Breast epithelium (tissue), 3 donors: ENCODE data around the gene PHLPP2.

ENCODE experiments used
- CTCF ChIP-seq, 3 donors: fragments of 450-650 bp; IDR thresholded peaks; one replicate each; pipeline ENCODE4 v1.5.1; 2016 to 2017; ENCODE audit warnings: antibody characterized with exemption in 3 of 3, mild to moderate bottlenecking in 3 of 3, moderate library complexity in 3 of 3
- POLR2A ChIP-seq: fragments of 450-650 bp; IDR thresholded peaks from one replicate; pipeline ENCODE4 v1.6.1; 2016; ENCODE audit warnings: antibody characterized with exemption, mild to moderate bottlenecking, moderate library complexity
- POLR2AphosphoS5 ChIP-seq, 3 donors: sonication (generic); formaldehyde crosslinking; IDR thresholded peaks; one replicate each; pipeline ENCODE4 v1.6.1; 2017; ENCODE audit warnings: antibody characterized with exemption in 3 of 3

GRCh38 chr16:71629278-71630016, 95.1 kb downstream of the PHLPP2 start:
- TF ChIP-seq CTCF (IDR thresholded peaks at IDR 0.05) (no peak), POLR2AphosphoS5 (IDR thresholded peaks at IDR 0.05) (no peak), POLR2A (no peak)
